Effector memory CD4-positive, alpha-beta T cell (primary cell): ENCODE measurements around the gene POU2F3.

Experiments
- DNase-seq, 3 donors: peaks; one replicate each; pipeline ENCODE4 v3.0.0-alpha.2; 2020
- H3K27ac ChIP-seq: 2 replicates; pipeline ENCODE4 v1.7.0; 2013; ENCODE audit warnings: mild to moderate bottlenecking, low read length, moderate library complexity; ENCODE audit not compliant: insufficient read depth, poor library complexity, severe bottlenecking
- H3K27me3 ChIP-seq: replicated peaks from 2 replicates; pipeline ENCODE4 v1.7.0; 2013; ENCODE audit warnings: mild to moderate bottlenecking, low read length; ENCODE audit not compliant: insufficient read depth, control insufficient read depth, poor library complexity, severe bottlenecking
- H3K36me3 ChIP-seq: 2 replicates; pipeline ENCODE4 v1.7.0; 2013; ENCODE audit warnings: mild to moderate bottlenecking, low read length, moderate library complexity; ENCODE audit not compliant: control insufficient read depth, insufficient read depth
- H3K4me1 ChIP-seq: 2 replicates; pipeline ENCODE4 v1.7.0; 2013; ENCODE audit warnings: low read length, mild to moderate bottlenecking; ENCODE audit not compliant: control insufficient read depth, insufficient read depth, poor library complexity, severe bottlenecking
- H3K4me3 ChIP-seq: 2 replicates; pipeline ENCODE4 v1.7.0; 2013; ENCODE audit warnings: low read length, low read depth, mild to moderate bottlenecking; ENCODE audit not compliant: insufficient read depth, poor library complexity, severe bottlenecking
- H3K9me3 ChIP-seq: 2 replicates; pipeline ENCODE4 v1.7.0; 2013; ENCODE audit warnings: mild to moderate bottlenecking, low read length, moderate library complexity; ENCODE audit not compliant: control insufficient read depth

The POU2F3 gene

DNA sequence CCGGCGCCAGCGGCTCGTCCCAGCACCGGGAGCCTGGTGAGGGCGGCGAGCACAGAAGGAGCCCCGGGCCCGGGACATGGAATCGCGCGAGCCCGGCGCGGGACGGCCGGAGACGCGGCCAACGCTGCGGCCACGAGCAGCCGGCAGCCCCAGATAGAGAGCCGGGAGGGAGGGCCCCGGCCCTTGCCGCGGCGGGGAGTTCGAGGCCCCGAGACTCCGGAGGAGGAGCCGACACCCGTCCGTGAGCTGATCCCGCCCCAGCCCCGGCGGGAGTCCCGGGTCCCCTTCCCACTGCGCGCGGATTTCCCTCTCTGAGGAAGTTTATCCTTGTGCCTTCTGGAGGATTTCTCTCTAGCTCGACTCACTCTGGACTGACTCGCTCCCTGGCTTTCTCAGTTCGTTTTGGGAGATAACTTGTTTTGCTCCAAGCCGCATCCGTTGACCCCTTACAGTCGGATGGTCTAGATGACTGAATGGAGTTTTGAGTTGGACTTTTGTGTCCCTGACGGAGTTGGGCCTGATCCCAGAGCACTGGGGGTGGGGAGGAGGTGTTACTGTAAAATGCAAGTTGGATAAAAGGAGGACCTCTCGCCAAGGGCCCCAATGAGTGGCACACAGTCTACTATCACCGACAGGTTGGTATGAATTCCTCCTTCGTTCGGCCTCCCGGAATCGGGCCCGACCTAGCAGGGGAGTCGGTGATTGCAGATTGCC is 96.9 kb downstream of the POU2F3 start:
- Histone ChIP-seq H3K27ac (no peak overlapping the region), H3K4me3 (peak overlapping the region; percentile 67), H3K9me3 (no peaks in the 10 kb centered on the region), H3K27me3 (peaks cover 10% of the 10 kb centered on the region), H3K4me1 (peaks cover 19% of the 10 kb centered on the region), H3K36me3 (no peaks in the 10 kb centered on the region)
- DNase-seq: peak in 1 of 3 donors; percentile 10

DNA sequence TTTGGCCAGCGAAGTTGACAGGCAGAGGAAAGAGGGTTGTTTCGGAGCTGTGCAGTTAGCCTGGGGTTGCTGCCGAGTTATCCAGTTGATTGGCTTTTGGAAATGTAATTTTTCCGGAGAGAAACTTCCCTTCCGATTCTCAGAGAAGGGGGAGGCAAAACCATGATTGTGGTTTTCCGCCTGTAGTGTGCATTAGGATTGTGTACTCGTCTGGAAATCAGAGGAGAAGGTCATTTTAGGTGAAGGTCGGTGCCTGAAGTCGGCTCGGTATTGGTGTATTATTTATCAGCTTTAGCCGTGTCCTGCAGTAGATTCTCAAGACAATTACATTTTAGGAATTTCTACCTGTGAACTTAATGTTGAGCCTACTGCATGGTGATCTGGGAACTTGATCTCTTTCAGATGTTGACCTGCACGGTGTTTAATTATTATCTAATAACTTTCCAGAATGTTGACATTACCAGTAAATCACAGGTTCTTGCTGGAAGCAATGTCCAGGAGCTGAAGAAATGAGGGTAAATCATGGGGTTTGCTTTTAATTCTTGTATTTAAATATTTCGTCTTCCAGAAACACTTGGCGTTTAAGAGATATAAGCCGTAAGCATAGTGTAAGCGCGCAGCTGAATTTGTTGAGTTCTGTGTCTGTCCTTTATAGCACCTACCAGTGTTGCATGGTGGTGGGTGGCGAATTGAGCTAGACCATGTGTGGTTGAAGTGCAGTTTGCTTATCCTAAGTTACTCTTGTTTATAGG is 97.6 kb downstream of the POU2F3 start:
- no peaks in the 10 kb centered on the region for H3K36me3 ChIP-seq
- peaks cover 19% of the 10 kb centered on the region for H3K4me1 ChIP-seq
- no peaks in the 10 kb centered on the region for H3K9me3 ChIP-seq
- no peak for DNase-seq
- H3K4me3 ChIP-seq: peak overlapping the region; percentile 67
- H3K27ac ChIP-seq: no peak overlapping the region
- H3K27me3 ChIP-seq: peaks cover 18% of the 10 kb centered on the region

DNA sequence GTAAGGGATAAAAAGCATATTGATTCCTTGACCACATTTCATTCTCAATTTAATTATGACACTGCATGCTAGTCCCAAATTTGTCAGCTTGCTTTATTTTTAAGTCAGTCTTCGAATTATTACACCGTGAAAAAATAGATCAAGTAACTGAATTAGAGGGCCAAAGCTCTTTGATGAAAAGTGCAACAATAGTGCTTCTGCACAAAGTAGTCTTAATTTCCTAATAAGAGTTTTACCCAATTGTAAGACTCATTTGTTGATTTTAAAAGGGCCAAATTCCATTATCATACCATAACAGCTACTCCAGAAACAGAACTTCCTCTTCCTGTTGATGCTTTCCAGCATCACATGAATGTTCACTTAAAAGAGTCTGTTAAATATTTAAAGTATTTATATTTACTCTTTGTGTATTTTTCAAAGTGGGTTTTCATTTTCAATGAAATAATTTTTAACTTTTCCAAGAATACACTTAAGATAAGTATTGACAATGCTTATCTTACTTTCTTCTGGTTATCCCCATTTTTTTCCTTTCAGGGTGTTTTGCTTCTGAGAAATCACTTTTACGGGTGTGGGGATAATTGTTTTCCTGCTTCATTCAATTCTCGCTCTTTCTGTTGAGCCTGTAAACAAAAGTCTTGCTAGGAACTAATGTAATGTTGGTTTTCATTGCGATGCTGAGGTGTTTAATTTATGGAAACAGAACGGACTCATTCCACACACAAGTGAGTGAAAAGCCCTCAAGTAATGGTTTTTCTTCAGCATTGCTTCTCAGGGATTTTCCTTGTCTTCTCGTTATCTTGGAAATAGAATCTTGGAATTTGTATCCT is 98.4 kb downstream of the POU2F3 start:
- H3K4me1 ChIP-seq: peaks cover 19% of the 10 kb centered on the region

DNA sequence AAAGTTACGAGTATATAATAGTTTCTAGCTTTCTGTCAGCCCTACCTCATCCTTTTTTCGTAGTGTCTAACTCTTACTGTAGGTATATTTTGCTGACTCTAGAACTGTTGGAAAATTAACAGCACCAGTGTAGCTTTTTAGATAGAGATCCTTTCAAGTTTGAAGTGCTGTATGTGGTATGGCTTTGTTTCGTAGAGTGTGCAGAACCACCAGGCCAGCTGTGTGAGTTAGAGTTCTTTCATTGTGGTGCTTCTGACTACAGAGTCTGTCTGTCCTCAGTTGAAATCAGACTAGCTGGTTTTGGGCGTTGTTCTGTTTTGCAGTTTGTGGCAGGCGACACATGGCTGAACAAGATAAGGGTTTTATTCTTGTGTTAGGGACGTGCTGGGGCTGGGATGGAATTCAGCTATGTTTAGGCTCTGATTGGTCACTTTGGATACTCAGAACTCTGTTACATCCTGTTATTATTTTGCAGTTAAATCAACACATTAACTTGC is 99.5 kb downstream of the POU2F3 start:
- Histone ChIP-seq H3K4me1 (peaks cover 30% of the 10 kb centered on the region), H3K36me3 (no peaks in the 10 kb centered on the region), H3K4me3 (no peak overlapping the region), H3K9me3 (no peaks in the 10 kb centered on the region), H3K27ac (no peak overlapping the region), H3K27me3 (peaks cover 22% of the 10 kb centered on the region)
- DNase-seq: no peak

More for the DNA sequence above, 98.4 kb downstream of the POU2F3 start:
- Histone ChIP-seq H3K9me3 (no peaks in the 10 kb centered on the region), H3K4me3 (no peak overlapping the region), H3K27me3 (peaks cover 22% of the 10 kb centered on the region), H3K27ac (no peak overlapping the region), H3K36me3 (no peaks in the 10 kb centered on the region)
- no peak for DNase-seq

DNA sequence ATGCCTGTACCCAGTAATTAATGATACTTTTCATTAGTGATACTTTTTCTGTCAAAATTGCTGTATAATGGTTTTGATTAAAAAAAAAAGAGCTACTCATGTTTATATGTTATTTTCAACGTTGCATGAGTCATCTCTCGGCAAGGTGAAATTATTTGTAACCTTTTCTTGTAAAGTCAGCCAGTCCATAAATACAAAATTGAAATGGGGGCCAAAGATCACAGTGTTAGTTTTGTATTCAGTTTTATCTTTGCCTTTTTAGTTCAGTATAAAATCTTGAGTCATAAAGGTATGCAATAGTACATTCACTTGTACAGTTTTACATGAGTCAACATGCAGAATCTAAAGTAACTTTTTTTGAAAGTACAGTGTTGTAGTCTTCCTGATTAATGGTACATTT is 100.6 kb downstream of the POU2F3 start:
- Histone ChIP-seq H3K27ac (no peak overlapping the region), H3K36me3 (no peaks in the 10 kb centered on the region), H3K27me3 (peaks cover 22% of the 10 kb centered on the region), H3K4me1 (peaks cover 32% of the 10 kb centered on the region), H3K4me3 (no peak overlapping the region), H3K9me3 (no peaks in the 10 kb centered on the region)
- DNase-seq: no peak

DNA sequence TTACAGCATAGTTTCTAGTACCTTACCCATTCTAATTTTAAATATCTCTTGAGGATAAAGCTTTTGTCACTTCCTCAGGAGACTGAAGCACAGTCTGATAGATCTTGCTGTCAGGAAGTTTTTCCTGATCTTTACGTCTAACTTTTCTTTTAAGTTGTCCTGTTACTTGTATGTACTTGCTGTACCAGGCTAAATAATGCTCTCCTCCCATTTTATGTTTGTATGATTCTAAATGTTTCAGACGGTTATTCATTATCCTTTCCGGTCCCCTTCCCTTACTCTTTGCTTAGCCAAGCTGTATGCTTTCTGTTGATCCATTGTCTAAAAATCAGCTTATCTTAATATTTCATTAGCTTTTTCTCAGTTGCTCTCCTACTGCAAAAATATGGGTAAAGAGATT is 102.3 kb downstream of the POU2F3 start:
- H3K4me1 ChIP-seq: peaks cover 22% of the 10 kb centered on the region
- H3K27me3 ChIP-seq: peaks cover 29% of the 10 kb centered on the region
- DNase-seq: no peak
- no peaks in the 10 kb centered on the region for H3K36me3 ChIP-seq
- H3K27ac ChIP-seq: no peak overlapping the region
- H3K9me3 ChIP-seq: no peaks in the 10 kb centered on the region
- no peak overlapping the region for H3K4me3 ChIP-seq

DNA sequence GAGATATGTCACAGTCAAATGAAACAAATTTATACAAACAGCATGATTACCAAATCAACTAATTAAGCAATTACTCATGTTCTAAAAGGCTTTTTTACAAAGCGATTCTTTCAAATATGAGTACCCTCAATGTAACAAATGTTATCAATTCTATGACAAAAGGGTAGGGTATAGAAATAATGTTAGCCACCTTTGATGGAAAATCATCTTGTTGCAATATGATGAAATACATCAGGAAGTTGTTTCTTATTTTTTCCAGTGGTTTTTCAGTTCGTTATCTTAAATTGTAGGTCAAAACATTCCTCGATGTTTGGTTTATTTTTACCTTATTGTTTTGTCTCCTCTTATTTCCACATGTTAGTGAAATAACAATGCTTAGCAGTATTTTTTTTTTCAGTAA is 102.7 kb downstream of the POU2F3 start:
- Histone ChIP-seq H3K27ac (no peak overlapping the region), H3K4me3 (no peak overlapping the region), H3K27me3 (peaks cover 32% of the 10 kb centered on the region), H3K9me3 (no peaks in the 10 kb centered on the region), H3K4me1 (peaks cover 20% of the 10 kb centered on the region), H3K36me3 (no peaks in the 10 kb centered on the region)
- no peak for DNase-seq

DNA sequence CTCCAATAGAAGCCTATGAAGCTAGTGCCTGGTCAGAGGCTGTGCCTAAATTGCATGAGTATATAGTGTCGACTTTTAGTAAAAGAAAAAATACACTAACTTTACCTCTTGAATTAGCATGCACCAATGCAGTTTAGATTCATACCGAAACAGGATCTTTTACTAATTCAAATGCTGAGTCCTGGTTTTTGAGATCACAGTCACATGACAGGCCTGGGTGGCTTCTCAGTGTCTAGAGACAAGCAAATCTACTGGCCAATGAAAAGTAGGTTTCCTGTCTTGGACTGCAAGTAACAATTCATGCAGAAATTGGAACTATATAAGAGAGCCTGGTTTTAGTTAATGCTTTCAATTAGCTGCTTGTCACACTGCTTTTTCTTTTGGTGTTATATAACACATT is 103.5 kb downstream of the POU2F3 start:
- H3K36me3 ChIP-seq: no peaks in the 10 kb centered on the region
- H3K27me3 ChIP-seq: peaks cover 24% of the 10 kb centered on the region
- H3K9me3 ChIP-seq: no peaks in the 10 kb centered on the region
- H3K27ac ChIP-seq: no peak overlapping the region
- DNase-seq: no peak
- H3K4me1 ChIP-seq: peaks cover 20% of the 10 kb centered on the region
- H3K4me3 ChIP-seq: no peak overlapping the region

DNA sequence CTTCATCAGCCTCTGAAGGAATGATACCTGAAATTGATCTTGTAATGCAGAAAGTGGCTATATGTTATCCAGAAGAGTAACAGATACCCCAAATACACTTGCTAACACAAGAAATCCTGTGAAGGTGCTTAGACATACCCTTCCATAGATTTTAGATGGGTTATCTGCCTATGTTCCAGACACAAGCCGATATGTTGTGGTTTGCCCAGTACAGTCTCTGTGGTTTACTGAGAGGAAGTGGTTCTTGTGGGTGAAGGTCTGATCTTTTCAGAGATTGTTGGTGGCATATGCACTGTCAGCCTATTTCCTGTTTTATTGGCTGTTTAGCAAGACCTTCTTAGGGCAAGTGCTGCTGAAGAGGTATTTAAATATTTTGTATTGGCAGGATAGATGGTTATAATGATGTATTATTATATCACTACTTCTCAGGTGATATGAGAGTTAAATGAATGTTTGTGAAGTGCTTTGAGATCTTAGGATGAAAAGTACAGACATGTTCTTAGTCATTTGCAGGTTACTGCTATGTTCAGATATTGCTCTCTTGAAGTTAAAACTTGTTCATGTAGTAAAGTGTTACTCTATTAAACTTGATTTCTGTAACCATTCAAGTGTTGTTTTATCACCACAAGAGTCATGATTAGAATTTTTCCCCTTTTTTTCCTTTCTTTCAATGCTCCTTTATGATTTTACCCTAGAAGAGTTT is 104.5 kb downstream of the POU2F3 start:
- DNase-seq: peak; percentile 30 to 58 (median 35)
- peaks cover 20% of the 10 kb centered on the region for H3K4me1 ChIP-seq
- H3K9me3 ChIP-seq: no peaks in the 10 kb centered on the region
- H3K36me3 ChIP-seq: no peaks in the 10 kb centered on the region
- no peak overlapping the region for H3K4me3 ChIP-seq
- H3K27ac ChIP-seq: no peak overlapping the region
- H3K27me3 ChIP-seq: peaks cover 24% of the 10 kb centered on the region
